GM12878 (cell line): ENCODE results near the gene SLC25A33. TPM values are rescaled to one million over a fixed set of nuclear protein-coding genes. Genes with fewer than 3 reads are reported as not detected.

Experiments
- ATAC-seq: fragments of 200-7000 bp; cut with Tn5 transposase; 3 replicates; pipeline ENCODE4 v1.9.1; 2020; ENCODE audit warnings: mild to moderate bottlenecking, moderate library complexity
- BruUV-seq: library from RNA; stranded (reverse); fragments of 400-500 nt; replicated peaks from 2 replicates; lab custom pipeline; 2021; lab: Mats Ljungman, UMichigan
- CTCF ChIA-PET: fragments of 300-600 bp; sonication (Branson Sonifier 250); formaldehyde crosslinking; extraction: SDS; loops from one replicate; lab custom pipeline; 2021; ENCODE audit warnings: inconsistent platforms; lab: Yijun Ruan, JAX
- POLR2A ChIA-PET: fragments of 350-600 bp; formaldehyde crosslinking; extraction: SDS; loops from one replicate; lab custom pipeline; 2021; ENCODE audit warnings: inconsistent platforms; lab: Charles Lee
- RAD21 ChIA-PET: fragments of 300-600 bp; sonication (Branson Sonifier 250); formaldehyde crosslinking; loops from one replicate; lab custom pipeline; 2023; ENCODE audit warnings: antibody characterized with exemption; ENCODE audit not compliant: unreplicated experiment; lab: Charles Lee
- SMC1A ChIA-PET: fragments of 300-600 bp; sonication (Branson Sonifier 250); formaldehyde crosslinking; loops from one replicate; lab custom pipeline; 2023; ENCODE audit not compliant: unreplicated experiment, uncharacterized antibody; lab: Charles Lee
- DNase-seq: peaks from one replicate; pipeline ENCODE4 v3.0.0-alpha.2; 2011; ENCODE audit warnings: low read depth, low spot score
- FAIRE-seq: peaks from 3 replicates; lab custom pipeline; 2011; peaks lifted over from hg19 to GRCh38; lab: Jason Lieb, UNC
- H2AFZ ChIP-seq: 2 replicates; pipeline ENCODE4 v1.6.0; 2011; ENCODE audit warnings: low read depth, low read length, control low read depth; ENCODE audit not compliant: control insufficient read depth
- H3K27ac ChIP-seq: 2 replicates; pipeline ENCODE4 v1.5.1; 2011; ENCODE audit warnings: control low read depth; ENCODE audit not compliant: control insufficient read depth, insufficient read depth
- H3K27me3 ChIP-seq, 2 experiments: replicated peaks in 1 of 2; 2 replicates each; pipeline versions ENCODE4 v1.6.0 to v1.6.1; 2011; ENCODE audit warnings: low read length in 1 of 2; ENCODE audit not compliant: control insufficient read depth in 2 of 2, insufficient read depth in 2 of 2
- H3K36me3 ChIP-seq, 2 experiments: 2 replicates each; pipeline ENCODE4 v1.5.1; 2011; ENCODE audit warnings: low read length in 1 of 2; ENCODE audit not compliant: control insufficient read depth in 2 of 2, insufficient read depth in 2 of 2
- H3K4me1 ChIP-seq: 2 replicates; pipeline ENCODE4 v1.6.1; 2011; ENCODE audit warnings: mild to moderate bottlenecking, low read length, moderate library complexity, mixed read lengths; ENCODE audit not compliant: control insufficient read depth, insufficient read depth
- H3K4me2 ChIP-seq: 2 replicates; pipeline ENCODE4 v1.6.0; 2011; ENCODE audit warnings: control low read depth; ENCODE audit not compliant: control insufficient read depth, insufficient read depth
- H3K4me3 ChIP-seq: fragments of 200-600 bp; sonication (generic); 2 replicates; pipeline ENCODE4 v1.5.1; 2016
- H3K79me2 ChIP-seq: 2 replicates; pipeline ENCODE4 v1.6.0; 2011; ENCODE audit warnings: low read length; ENCODE audit not compliant: control insufficient read depth, insufficient read depth
- H3K9ac ChIP-seq: 2 replicates; pipeline ENCODE4 v1.8.0; 2011; ENCODE audit warnings: low read length, control low read depth, mixed read lengths; ENCODE audit not compliant: control insufficient read depth, insufficient read depth
- H3K9me3 ChIP-seq: replicated peaks from 3 replicates; pipeline ENCODE4 v1.5.1; 2011; ENCODE audit warnings: mild to moderate bottlenecking, low read length; ENCODE audit not compliant: control insufficient read depth, insufficient read depth
- H4K20me1 ChIP-seq: 2 replicates; pipeline ENCODE4 v1.6.0; 2011; ENCODE audit not compliant: control insufficient read depth, insufficient read depth
- ATF7 ChIP-seq: fragments of 450-650 bp; IDR thresholded peaks from 2 replicates; pipeline ENCODE4 v1.6.1; 2016; ENCODE audit warnings: low read depth, mild to moderate bottlenecking
- BMI1 ChIP-seq: fragments of 450-650 bp; IDR thresholded peaks from 2 replicates; pipeline ENCODE4 v1.6.1; 2016; ENCODE audit warnings: mild to moderate bottlenecking, moderate library complexity, borderline replicate concordance
- CHD2 ChIP-seq: IDR thresholded peaks from 2 replicates; pipeline ENCODE4 v1.6.1; 2011; ENCODE audit warnings: low read depth, low read length, improper control_type of control experiment, borderline replicate concordance
- CREB1 ChIP-seq: IDR thresholded peaks from 2 replicates; pipeline ENCODE4 v1.6.1; 2012; ENCODE audit warnings: low read depth, mild to moderate bottlenecking, inconsistent platforms
- DPF2 ChIP-seq: fragments of 450-650 bp; IDR thresholded peaks from 2 replicates; pipeline ENCODE4 v1.6.1; 2017; ENCODE audit warnings: mild to moderate bottlenecking
- ESRRA ChIP-seq: IDR thresholded peaks from 2 replicates; pipeline ENCODE4 v1.6.1; 2012; ENCODE audit warnings: mild to moderate bottlenecking, low read length, improper control_type of control experiment
- EZH2 ChIP-seq: IDR thresholded peaks from 2 replicates; pipeline ENCODE4 v1.6.1; 2012; ENCODE audit warnings: low read depth, mild to moderate bottlenecking, control low read depth, inconsistent platforms, low read length, borderline replicate concordance; ENCODE audit not compliant: control insufficient read depth
- IKZF1 ChIP-seq: fragments of 450-650 bp; conservative IDR thresholded peaks from 2 replicates; pipeline ENCODE4 v1.6.1; 2017; ENCODE audit warnings: antibody characterized with exemption, mild to moderate bottlenecking
- MXI1 ChIP-seq: fragments of 150-350 bp; IDR thresholded peaks from 2 replicates; pipeline ENCODE4 v1.6.1; 2011; ENCODE audit warnings: low read depth, mild to moderate bottlenecking, inconsistent platforms, low read length, improper control_type of control experiment
- NFYB ChIP-seq: IDR thresholded peaks from 2 replicates; pipeline ENCODE4 v1.6.1; 2011; ENCODE audit warnings: low read depth, mild to moderate bottlenecking, low read length, improper control_type of control experiment, moderate library complexity; ENCODE audit not compliant: insufficient read depth
- NR2F1 ChIP-seq: fragments of 450-650 bp; conservative IDR thresholded peaks from 2 replicates; pipeline ENCODE4 v1.6.1; 2017; ENCODE audit warnings: mild to moderate bottlenecking
- RELB ChIP-seq: fragments of 450-650 bp; IDR thresholded peaks from 2 replicates; pipeline ENCODE4 v1.6.1; 2017; ENCODE audit warnings: low read depth, mild to moderate bottlenecking, moderate library complexity
- SIN3A ChIP-seq: IDR thresholded peaks from 2 replicates; pipeline ENCODE4 v1.6.1; 2012; ENCODE audit warnings: low read depth, low read length, improper control_type of control experiment
- SMAD5 ChIP-seq: IDR thresholded peaks from 2 replicates; pipeline ENCODE4 v1.6.1; 2016; ENCODE audit warnings: antibody characterized with exemption, low read depth
- ZNF217 ChIP-seq: fragments of 450-650 bp; IDR thresholded peaks from 2 replicates; pipeline ENCODE4 v1.6.1; 2017; ENCODE audit warnings: antibody characterized with exemption, mild to moderate bottlenecking
- ZZZ3 ChIP-seq: IDR thresholded peaks from 2 replicates; pipeline ENCODE4 v1.6.1; 2011; ENCODE audit warnings: low read depth; ENCODE audit not compliant: control insufficient read depth, insufficient read length
- WGBS: methylation state at CpG from one replicate; pipeline ENCODE4 v1.1.6; 2016; ENCODE audit warnings: low lambda C conversion rate; ENCODE audit not compliant: insufficient replicate concordance, insufficient coverage; ENCODE audit errors: missing lambda C conversion rate; 5-methylcytosine and 5-hydroxymethylcytosine counted together
- in situ Hi-C: fragments of 300-500 bp; cut with MboI; formaldehyde crosslinking; loops from 9 replicates; pipeline ENCODE4 v1.14.3; 2018; ENCODE audit warnings: mixed read lengths
- intact Hi-C: fragments of 100-400 bp; cut with micrococcal nuclease; formaldehyde crosslinking; loops from one replicate; pipeline ENCODE4 v1.14.2; 2022; ENCODE audit not compliant: unreplicated experiment
- polyA plus RNA-seq, 11 experiments: library from polyadenylated mRNA; depleted of rRNA in 4 of 11; unstranded in 6 of 11; stranded (reverse) in 5 of 11; fragments of >200 nt; fragmentation: Nextera tagmentation in 4 of 11; fragmentation: Illumina TruSeq in 1 of 11; extraction: Ambion mirVana in 4 of 11; extraction: Trizol in 1 of 11; gene quantifications; 1 replicate in 1 of 11; 2 replicates in 10 of 11; pipeline versions ENCODE4 v1.2.1 to v1.2.3, GENCODE V29; 2011 to 2016; ENCODE audit warnings: inconsistent platforms in 2 of 11, missing spikeins in 2 of 11, low read depth in 1 of 11
- total RNA-seq, 4 experiments: library from RNA; depleted of rRNA in 3 of 4; stranded (reverse); fragments of >200 nt in 3 of 4; fragmentation: Illumina TruSeq in 1 of 4; extraction: Trizol in 1 of 4; gene quantifications; 2 replicates each; pipeline versions ENCODE4 v1.2.1 to v1.2.3, GENCODE V29; 2013 to 2021
- TF ChIP-seq, protein P1 (sequence below): fragments of 450-650 bp; IDR thresholded peaks from 2 replicates; pipeline ENCODE4 v1.6.1; 2016; ENCODE audit warnings: mild to moderate bottlenecking

Gene SLC25A33
- total and polyA plus RNA-seq, 10 of the 15 experiments (the other 5 are each of a cell fraction or from before 2014, with no cell fraction given): 1.7 to 11.2 (median 8.4) TPM

- peak; percentile 70 for ATAC-seq
- H2AFZ ChIP-seq: peak overlapping the region; percentile 33; the same call in 1 of the 2 replicates
- ChIA-PET SMC1A (interaction anchor here (0.9 kb wide), 1 partner anchor 310 kb away, joined by 3 read pairs; no protein-coding TSS in a partner anchor), POLR2A (interaction anchor here (0.9 kb wide), 1 partner anchor 94 kb away, joined by 3 read pairs; no protein-coding TSS in a partner anchor), RAD21 (interaction anchor here (0.8 to 2.5 kb wide), 2 partner anchors 32 to 35 kb away, joined by 3 to 13 read pairs; no protein-coding TSS in a partner anchor), CTCF (interaction anchor here (1.1 to 4.9 kb wide), 5 partner anchors 23 to 191 kb away, joined by 3 to 37 read pairs (median 3); no protein-coding TSS in a partner anchor)
- H3K4me3 ChIP-seq: peak overlapping the region; percentile 34
- in situ Hi-C loops: no loop called here
- H3K4me1 ChIP-seq: peaks cover 28% of the 10 kb centered on the region
- H3K9me3 ChIP-seq: no peaks in the 10 kb centered on the region
- H3K36me3 ChIP-seq: peaks cover 3 to 14% of the 10 kb centered on the region in 2 experiments; a peak in 3 of 4 replicates
- no peak for FAIRE-seq
- H3K9ac ChIP-seq: no peak overlapping the region
- intact Hi-C loops: no loop called here
- H3K79me2 ChIP-seq: peaks cover 54% of the 10 kb centered on the region
- H3K4me2 ChIP-seq: peak overlapping the region; percentile 76
- H4K20me1 ChIP-seq: peaks cover 3% of the 10 kb centered on the region; the same call in 1 of the 2 replicates
- peak overlapping the region; percentile 58 for H3K27ac ChIP-seq
- 70% methylated on average over 25 of the region's 25 CpGs for WGBS
- no TSS peak for BruUV-seq
- no peaks in the 10 kb centered on the region for H3K27me3 ChIP-seq
- DNase-seq: peak; percentile 30
- no peak for TF ChIP-seq BMI1
- TF ChIP-seq ESRRA: no peak
- TF ChIP-seq MXI1: 0 out of 2 replicates have a peak, but pooled peaks have one; percentile 38
- TF ChIP-seq SMAD5: no peak
- no peak for TF ChIP-seq DPF2
- no peak; the same call in 1 of the 2 replicates for TF ChIP-seq IKZF1
- no peak for TF ChIP-seq ATF7
- TF ChIP-seq CHD2: no peak
- TF ChIP-seq, protein P1, sequence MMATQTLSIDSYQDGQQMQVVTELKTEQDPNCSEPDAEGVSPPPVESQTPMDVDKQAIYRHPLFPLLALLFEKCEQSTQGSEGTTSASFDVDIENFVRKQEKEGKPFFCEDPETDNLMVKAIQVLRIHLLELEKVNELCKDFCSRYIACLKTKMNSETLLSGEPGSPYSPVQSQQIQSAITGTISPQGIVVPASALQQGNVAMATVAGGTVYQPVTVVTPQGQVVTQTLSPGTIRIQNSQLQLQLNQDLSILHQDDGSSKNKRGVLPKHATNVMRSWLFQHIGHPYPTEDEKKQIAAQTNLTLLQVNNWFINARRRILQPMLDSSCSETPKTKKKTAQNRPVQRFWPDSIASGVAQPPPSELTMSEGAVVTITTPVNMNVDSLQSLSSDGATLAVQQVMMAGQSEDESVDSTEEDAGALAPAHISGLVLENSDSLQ: peak; percentile 82
- TF ChIP-seq SIN3A: peak; percentile 28
- TF ChIP-seq NR2F1: no peak
- no peak for TF ChIP-seq RELB
- TF ChIP-seq ZZZ3: no peak
- no peak for TF ChIP-seq EZH2
- TF ChIP-seq NFYB: no peak
- TF ChIP-seq ZNF217: no peak
- no peak for TF ChIP-seq CREB1
Measured at GRCh38 chr1:9593492-9594465, 54.5 kb downstream of the SLC25A33 start.
